ENCODE results near the gene SORCS3.

The SORCS3 gene

DNA sequence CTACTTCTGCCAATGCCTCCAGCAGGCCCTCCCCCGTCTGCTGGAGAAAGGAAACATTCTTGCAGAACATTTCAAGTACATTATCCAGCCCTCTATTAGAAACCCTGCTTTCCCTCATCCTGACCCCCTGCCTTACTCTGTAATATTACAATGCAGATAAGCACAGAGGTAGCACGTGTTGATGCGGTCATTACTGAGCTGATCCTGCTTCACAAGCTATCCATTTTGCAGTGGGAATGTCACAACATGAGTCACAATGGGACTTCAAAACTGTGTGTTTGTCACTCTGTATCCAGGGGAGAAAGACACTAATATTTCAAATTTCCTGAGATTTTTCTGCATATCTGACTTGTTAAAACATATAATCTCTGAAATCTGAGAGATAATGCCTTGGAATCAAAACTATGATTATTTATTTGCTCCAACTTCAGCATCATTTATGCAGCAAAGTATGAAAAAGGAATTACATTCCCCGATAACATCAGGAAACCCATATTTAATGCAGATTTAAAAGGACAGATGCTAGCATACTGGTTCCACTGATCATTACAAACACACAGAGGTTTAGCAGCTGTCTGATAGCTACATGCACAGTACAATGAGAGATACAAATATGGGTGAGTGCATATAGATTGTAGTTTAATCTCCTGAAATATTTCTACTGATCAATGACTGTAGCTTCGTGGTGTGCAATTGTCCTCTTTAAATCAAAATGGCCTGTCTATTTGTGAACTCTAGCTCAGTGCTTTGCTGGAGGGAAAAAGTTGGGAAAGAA, 239.7 kb downstream of the SORCS3 start:
- no peaks in the 10 kb centered on the region for H3K27me3 ChIP-seq (ENCODE audit: control insufficient read depth, insufficient read depth, low read length)
- H3K4me1 ChIP-seq (ENCODE audit: control insufficient read depth, insufficient read depth, low read length) = no peaks in the 10 kb centered on the region
- no peaks in the 10 kb centered on the region for H3K9me3 ChIP-seq (ENCODE audit: control insufficient read depth, insufficient read depth, low read length)
- H3K27ac ChIP-seq (ENCODE audit: low read length) = no peak overlapping the region
- WGBS (ENCODE audit: insufficient coverage, insufficient read length) = no CpG with 5 or more reads among the region's 5 CpGs
- no peaks in the 10 kb centered on the region for H3K36me3 ChIP-seq (ENCODE audit: control insufficient read depth, insufficient read depth, low read length)
- DNase-seq (ENCODE audit: low read depth, low spot score) = no peak
- no peak overlapping the region for H3K4me3 ChIP-seq (ENCODE audit: low read length)

GRCh38 chr10:104881740-104882139, 240.7 kb downstream of the SORCS3 start:
- Histone ChIP-seq H3K27me3 (ENCODE audit: control insufficient read depth, insufficient read depth, low read length) (no peaks in the 10 kb centered on the region), H3K4me3 (ENCODE audit: low read length) (no peak overlapping the region), H3K36me3 (ENCODE audit: control insufficient read depth, insufficient read depth, low read length) (no peaks in the 10 kb centered on the region), H3K9me3 (ENCODE audit: control insufficient read depth, insufficient read depth, low read length) (no peaks in the 10 kb centered on the region), H3K4me1 (ENCODE audit: control insufficient read depth, insufficient read depth, low read length) (no peaks in the 10 kb centered on the region), H3K27ac (ENCODE audit: low read length) (no peak overlapping the region)
- DNase-seq (ENCODE audit: low read depth, low spot score) = no peak
- WGBS (ENCODE audit: insufficient coverage, insufficient read length) = no CpG with 5 or more reads among the region's 1 CpG

DNA sequence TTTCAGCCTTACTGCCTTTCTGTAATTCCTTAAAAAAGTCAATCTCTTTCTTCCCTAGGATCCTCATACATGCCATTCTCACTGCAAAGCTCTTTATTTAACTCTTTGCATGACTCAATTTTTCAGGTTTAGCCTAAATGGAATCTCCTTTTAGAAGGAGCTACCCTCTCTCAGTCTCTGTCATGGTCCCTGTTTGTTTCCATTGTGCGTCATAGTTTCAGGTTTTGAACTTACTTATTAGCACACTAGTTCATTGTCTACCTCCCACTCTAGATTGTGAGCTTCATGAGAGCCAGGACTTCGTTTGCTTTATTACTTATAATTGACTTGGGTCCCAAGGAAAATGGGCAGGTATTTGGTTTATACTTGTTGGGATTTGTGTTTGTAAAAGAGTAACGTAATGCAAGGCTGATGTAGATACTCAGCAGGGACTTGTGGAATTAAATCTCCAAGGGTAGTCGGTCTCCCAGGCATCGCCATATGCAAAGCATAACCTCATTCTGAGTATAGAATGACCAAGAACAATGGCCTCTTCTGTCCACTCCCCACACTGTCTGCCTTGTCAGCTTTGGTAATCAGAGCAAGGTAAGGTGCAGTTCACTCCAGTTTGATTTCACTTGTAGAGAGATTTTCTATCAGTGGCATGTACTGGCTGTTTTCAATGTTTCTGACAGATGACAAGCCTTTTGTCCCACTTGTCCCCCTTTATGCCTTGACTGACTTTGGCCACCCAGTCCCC, 252.0 kb downstream of the SORCS3 start:
- Histone ChIP-seq H3K4me3 (ENCODE audit: low read length) (no peak overlapping the region), H3K36me3 (ENCODE audit: control insufficient read depth, insufficient read depth, low read length) (no peaks in the 10 kb centered on the region), H3K27me3 (ENCODE audit: control insufficient read depth, insufficient read depth, low read length) (no peaks in the 10 kb centered on the region), H3K27ac (ENCODE audit: low read length) (no peak overlapping the region), H3K4me1 (ENCODE audit: control insufficient read depth, insufficient read depth, low read length) (no peaks in the 10 kb centered on the region), H3K9me3 (ENCODE audit: control insufficient read depth, insufficient read depth, low read length) (no peaks in the 10 kb centered on the region)
- WGBS (ENCODE audit: insufficient coverage, insufficient read length) = 100% methylated on average over 1 of the region's 5 CpGs
- no peak for DNase-seq (ENCODE audit: low read depth, low spot score)

DNA sequence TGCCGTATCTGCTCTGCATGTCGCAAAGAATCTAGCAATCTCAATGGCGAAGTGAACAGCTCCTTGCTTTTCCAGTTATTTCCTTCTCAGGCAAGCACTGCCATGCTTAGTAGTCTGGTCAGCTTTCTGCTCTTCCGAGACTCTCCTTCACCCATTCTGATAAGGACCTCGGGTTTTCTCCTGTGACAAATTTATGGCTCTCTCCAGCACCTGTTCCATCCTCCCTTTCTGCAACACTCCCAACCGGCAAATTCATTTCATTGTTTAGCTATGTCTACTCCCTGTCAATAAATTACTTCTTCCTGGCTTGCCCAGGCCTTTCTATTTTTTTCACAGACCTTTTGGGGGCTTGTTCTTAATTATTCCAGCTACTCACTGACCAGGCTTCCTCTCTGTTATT, 252.6 kb downstream of the SORCS3 start:
- no peaks in the 10 kb centered on the region for H3K9me3 ChIP-seq (ENCODE audit: control insufficient read depth, insufficient read depth, low read length)
- DNase-seq (ENCODE audit: low read depth, low spot score) = no peak
- no peak overlapping the region for H3K27ac ChIP-seq (ENCODE audit: low read length)
- H3K4me1 ChIP-seq (ENCODE audit: control insufficient read depth, insufficient read depth, low read length) = no peaks in the 10 kb centered on the region
- H3K36me3 ChIP-seq (ENCODE audit: control insufficient read depth, insufficient read depth, low read length) = no peaks in the 10 kb centered on the region
- no peaks in the 10 kb centered on the region for H3K27me3 ChIP-seq (ENCODE audit: control insufficient read depth, insufficient read depth, low read length)
- no peak overlapping the region for H3K4me3 ChIP-seq (ENCODE audit: low read length)
- no CpG with 5 or more reads among the region's 6 CpGs for WGBS (ENCODE audit: insufficient coverage, insufficient read length)

- Histone ChIP-seq H3K4me3 (ENCODE audit: low read length) (no peak overlapping the region), H3K4me1 (ENCODE audit: control insufficient read depth, insufficient read depth, low read length) (no peaks in the 10 kb centered on the region), H3K27ac (ENCODE audit: low read length) (no peak overlapping the region), H3K36me3 (ENCODE audit: control insufficient read depth, insufficient read depth, low read length) (no peaks in the 10 kb centered on the region), H3K27me3 (ENCODE audit: control insufficient read depth, insufficient read depth, low read length) (no peaks in the 10 kb centered on the region), H3K9me3 (ENCODE audit: control insufficient read depth, insufficient read depth, low read length) (no peaks in the 10 kb centered on the region)
- DNase-seq (ENCODE audit: low read depth, low spot score) = no peak
- WGBS (ENCODE audit: insufficient coverage, insufficient read length) = no CpG with 5 or more reads among the region's 3 CpGs
Measured at GRCh38 chr10:104894681-104895080, 253.6 kb downstream of the SORCS3 start.

GRCh38 chr10:104895541-104895940, 254.5 kb downstream of the SORCS3 start:
- no CpG with 5 or more reads among the region's 1 CpG for WGBS (ENCODE audit: insufficient coverage, insufficient read length)
- Histone ChIP-seq H3K27me3 (ENCODE audit: control insufficient read depth, insufficient read depth, low read length) (no peaks in the 10 kb centered on the region), H3K36me3 (ENCODE audit: control insufficient read depth, insufficient read depth, low read length) (no peaks in the 10 kb centered on the region), H3K9me3 (ENCODE audit: control insufficient read depth, insufficient read depth, low read length) (no peaks in the 10 kb centered on the region), H3K4me1 (ENCODE audit: control insufficient read depth, insufficient read depth, low read length) (no peaks in the 10 kb centered on the region), H3K4me3 (ENCODE audit: low read length) (no peak overlapping the region), H3K27ac (ENCODE audit: low read length) (no peak overlapping the region)
- no peak for DNase-seq (ENCODE audit: low read depth, low spot score)

GRCh38 chr10:104895981-104896380, 254.9 kb downstream of the SORCS3 start:
- WGBS (ENCODE audit: insufficient coverage, insufficient read length) = no CpG with 5 or more reads among the region's 1 CpG
- Histone ChIP-seq H3K36me3 (ENCODE audit: control insufficient read depth, insufficient read depth, low read length) (no peaks in the 10 kb centered on the region), H3K27me3 (ENCODE audit: control insufficient read depth, insufficient read depth, low read length) (no peaks in the 10 kb centered on the region), H3K27ac (ENCODE audit: low read length) (no peak overlapping the region), H3K4me3 (ENCODE audit: low read length) (no peak overlapping the region), H3K9me3 (ENCODE audit: control insufficient read depth, insufficient read depth, low read length) (no peaks in the 10 kb centered on the region), H3K4me1 (ENCODE audit: control insufficient read depth, insufficient read depth, low read length) (no peaks in the 10 kb centered on the region)
- DNase-seq (ENCODE audit: low read depth, low spot score) = no peak

DNA sequence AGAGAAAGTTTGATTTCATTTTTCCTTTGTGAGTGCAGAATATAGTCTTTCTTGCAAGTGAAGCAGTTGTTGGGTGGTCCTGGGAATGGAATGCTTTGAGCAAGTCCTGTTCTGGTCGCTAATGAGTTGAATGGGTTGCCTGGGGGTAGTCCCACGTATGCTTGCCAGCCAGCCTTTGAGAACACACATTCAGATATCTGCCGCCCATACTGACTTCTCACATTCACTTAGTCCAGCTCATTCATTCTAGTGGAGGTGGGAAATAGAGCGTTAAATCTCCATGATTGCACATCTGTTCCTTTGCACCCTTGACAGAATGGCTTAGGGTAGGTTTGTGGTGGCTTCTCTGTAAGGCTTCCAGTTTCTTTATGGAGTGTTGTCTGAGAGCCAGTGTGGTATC, 256.6 kb downstream of the SORCS3 start:
- Histone ChIP-seq H3K27me3 (ENCODE audit: control insufficient read depth, insufficient read depth, low read length) (no peaks in the 10 kb centered on the region), H3K36me3 (ENCODE audit: control insufficient read depth, insufficient read depth, low read length) (no peaks in the 10 kb centered on the region), H3K4me1 (ENCODE audit: control insufficient read depth, insufficient read depth, low read length) (no peaks in the 10 kb centered on the region), H3K27ac (ENCODE audit: low read length) (no peak overlapping the region), H3K4me3 (ENCODE audit: low read length) (no peak overlapping the region), H3K9me3 (ENCODE audit: control insufficient read depth, insufficient read depth, low read length) (no peaks in the 10 kb centered on the region)
- DNase-seq (ENCODE audit: low read depth, low spot score) = no peak
- WGBS (ENCODE audit: insufficient coverage, insufficient read length) = no CpG with 5 or more reads among the region's 4 CpGs

- H3K36me3 ChIP-seq (ENCODE audit: control insufficient read depth, insufficient read depth, low read length) = no peaks in the 10 kb centered on the region
- H3K4me3 ChIP-seq (ENCODE audit: low read length) = no peak overlapping the region
- no peak for DNase-seq (ENCODE audit: low read depth, low spot score)
- no peaks in the 10 kb centered on the region for H3K9me3 ChIP-seq (ENCODE audit: control insufficient read depth, insufficient read depth, low read length)
- H3K4me1 ChIP-seq (ENCODE audit: control insufficient read depth, insufficient read depth, low read length) = no peaks in the 10 kb centered on the region
- no peaks in the 10 kb centered on the region for H3K27me3 ChIP-seq (ENCODE audit: control insufficient read depth, insufficient read depth, low read length)
- no peak overlapping the region for H3K27ac ChIP-seq (ENCODE audit: low read length)
Measured at GRCh38 chr10:104899779-104900178, 258.7 kb downstream of the SORCS3 start.

DNA sequence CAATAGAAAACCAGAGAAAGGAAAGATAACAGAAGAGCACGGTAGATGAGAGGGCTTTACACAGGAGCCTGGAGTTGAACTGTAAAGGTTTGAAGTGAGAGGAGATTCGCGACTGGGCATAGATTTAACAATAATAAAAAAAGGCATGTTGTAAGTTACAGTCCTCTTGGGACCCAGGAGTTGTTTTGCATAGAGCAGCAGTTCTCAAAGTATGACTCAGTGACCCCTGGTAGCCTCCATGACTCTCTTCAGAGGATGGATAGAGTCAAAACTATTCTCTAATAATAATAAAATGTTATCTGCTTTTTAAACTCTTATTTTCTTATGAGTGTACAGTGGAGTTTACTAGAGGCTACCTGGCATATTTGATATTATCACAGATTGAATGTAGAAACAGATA, 262.3 kb downstream of the SORCS3 start:
- Histone ChIP-seq H3K9me3 (ENCODE audit: control insufficient read depth, insufficient read depth, low read length) (no peaks in the 10 kb centered on the region), H3K4me3 (ENCODE audit: low read length) (no peak overlapping the region), H3K27me3 (ENCODE audit: control insufficient read depth, insufficient read depth, low read length) (no peaks in the 10 kb centered on the region), H3K27ac (ENCODE audit: low read length) (no peak overlapping the region), H3K4me1 (ENCODE audit: control insufficient read depth, insufficient read depth, low read length) (no peaks in the 10 kb centered on the region), H3K36me3 (ENCODE audit: control insufficient read depth, insufficient read depth, low read length) (no peaks in the 10 kb centered on the region)
- no peak for DNase-seq (ENCODE audit: low read depth, low spot score)
- no CpG with 5 or more reads among the region's 3 CpGs for WGBS (ENCODE audit: insufficient coverage, insufficient read length)
